HL-60 (cell line): ENCODE results near the gene FANCC.

Experiments used
- CTCF ChIP-seq: IDR thresholded peaks from one replicate; pipeline ENCODE4 v1.5.1; 2011; ENCODE audit warnings: low read length, control low read depth, inconsistent platforms; ENCODE audit not compliant: insufficient read depth
- GABPA ChIP-seq: IDR thresholded peaks from 2 replicates; pipeline ENCODE4 v1.6.1; 2012; ENCODE audit warnings: low read depth
- POLR2AphosphoS5 ChIP-seq: IDR thresholded peaks from 2 replicates; pipeline ENCODE4 v1.6.1; 2012; ENCODE audit warnings: low read depth
- REST ChIP-seq: IDR thresholded peaks from 2 replicates; pipeline ENCODE4 v1.6.1; 2012; ENCODE audit warnings: low read depth; ENCODE audit not compliant: insufficient replicate concordance

- TF ChIP-seq CTCF (no peak), REST (no peak), GABPA (no peak), POLR2AphosphoS5 (no peak)
These were observed 187.0 kb downstream of the FANCC start for GRCh38 chr9:95130484-95130883.
